ENCODE measurements around the gene LARGE1. TPM values are rescaled to one million over a fixed set of nuclear protein-coding genes. Genes with fewer than 3 reads are reported as not detected.
A peak's percentile ranks its signal among the peaks of the same experiment; 100 is the strongest.

LARGE1 gene
- total and polyA plus RNA-seq, 8 donors, result 4.1 to 29.3 (median 13.7) TPM

GRCh38 chr22:33606504-33606903 is 313.8 kb downstream of the LARGE1 start:
- TF ChIP-seq CTCF (IDR thresholded peaks at IDR 0.05), result no peak
- no peak overlapping the region for H3K27ac ChIP-seq
- H3K4me1 ChIP-seq, result no peaks in the 10 kb centered on the region
- ATAC-seq (no peak), FAIRE-seq (no peak), DNase-seq (no peak)
- WGBS, 2 donors, result 97% methylated on average over 7 of the region's 7 CpGs
- no peak overlapping the region for H3K4me3 ChIP-seq
- intact Hi-C loops (cut with DNase I), result no loop called here
- H3K36me3 ChIP-seq, result no peaks in the 10 kb centered on the region
- H3K27me3 ChIP-seq, result no peaks in the 10 kb centered on the region
- no peaks in the 10 kb centered on the region for H3K9me3 ChIP-seq

- FAIRE-seq, result no peak
- TF ChIP-seq CTCF (IDR thresholded peaks at IDR 0.05), result no peak
- no peak for DNase-seq
- intact Hi-C loops (cut with DNase I), result no loop called here
- Histone ChIP-seq H3K27ac (no peak overlapping the region), H3K27me3 (no peaks in the 10 kb centered on the region), H3K4me1 (no peaks in the 10 kb centered on the region), H3K9me3 (no peaks in the 10 kb centered on the region), H3K36me3 (no peaks in the 10 kb centered on the region), H3K4me3 (no peak overlapping the region)
- ATAC-seq, result peak in 1 of 4 donors; percentile 29
- 54 to 57% methylated on average over 11 of the region's 11 CpGs for WGBS, 2 donors
Observed at GRCh38 chr22:33605666-33606065, 314.6 kb downstream of the LARGE1 start.

- Histone ChIP-seq H3K4me1 (no peaks in the 10 kb centered on the region), H3K27ac (no peak overlapping the region), H3K4me3 (no peak overlapping the region), H3K36me3 (no peaks in the 10 kb centered on the region), H3K9me3 (no peaks in the 10 kb centered on the region), H3K27me3 (no peaks in the 10 kb centered on the region)
- ATAC-seq (no peak), DNase-seq (no peak), FAIRE-seq (no peak)
- intact Hi-C loops (cut with DNase I), result no loop called here
- WGBS, 2 donors, result 91 to 95% methylated on average over 6 of the region's 6 CpGs
- no peak for TF ChIP-seq CTCF (IDR thresholded peaks at IDR 0.05)
Observed at GRCh38 chr22:33605221-33605620, 315.1 kb downstream of the LARGE1 start.

- Histone ChIP-seq H3K4me3 (no peak overlapping the region), H3K4me1 (no peaks in the 10 kb centered on the region), H3K36me3 (no peaks in the 10 kb centered on the region), H3K27ac (no peak overlapping the region), H3K9me3 (no peaks in the 10 kb centered on the region), H3K27me3 (no peaks in the 10 kb centered on the region)
- WGBS, 2 donors, result 96% methylated on average over 2 of the region's 2 CpGs
- intact Hi-C loops (cut with DNase I), result no loop called here
- TF ChIP-seq CTCF (IDR thresholded peaks at IDR 0.05), result no peak
- FAIRE-seq (no peak), ATAC-seq (no peak), DNase-seq (no peak)
Observed at GRCh38 chr22:33601062-33601461, 319.2 kb downstream of the LARGE1 start.

GRCh38 chr22:33600595-33600994 is 319.7 kb downstream of the LARGE1 start:
- Histone ChIP-seq H3K27ac (no peak overlapping the region), H3K27me3 (no peaks in the 10 kb centered on the region), H3K36me3 (no peaks in the 10 kb centered on the region), H3K4me1 (no peaks in the 10 kb centered on the region), H3K4me3 (no peak overlapping the region), H3K9me3 (no peaks in the 10 kb centered on the region)
- no peak for TF ChIP-seq CTCF (IDR thresholded peaks at IDR 0.05)
- ATAC-seq, result no peak
- FAIRE-seq, result no peak
- intact Hi-C loops (cut with DNase I), result no loop called here
- no peak for DNase-seq
- 94 to 97% methylated on average over 12 of the region's 12 CpGs for WGBS, 2 donors
